Sigmoid colon (tissue), 4 donors: ENCODE data around the gene GARRE1.
"Not testable (repeated sequence)": the region's sequence is repeated elsewhere in the genome, so short reads cannot be mapped to it uniquely, and the experiment has no call there.

ENCODE experiments used
- CTCF ChIP-seq, 4 experiments: fragments of 450-650 bp in 3 of 4; fragments of 200-600 bp in 1 of 4; IDR thresholded peaks; one replicate each; pipeline ENCODE4 v1.5.1; 2016 to 2019; ENCODE audit warnings: antibody characterized with exemption in 4 of 4, mild to moderate bottlenecking in 3 of 4, moderate library complexity in 2 of 4
- EP300 ChIP-seq, 4 donors: sonication (generic); formaldehyde crosslinking; IDR thresholded peaks; one replicate each; pipeline ENCODE4 v1.6.1; 2017; ENCODE audit warnings: antibody characterized with exemption in 4 of 4
- POLR2A ChIP-seq, 2 donors: fragments of 450-650 bp; IDR thresholded peaks; one replicate each; pipeline ENCODE4 v1.6.1; 2016; ENCODE audit warnings: antibody characterized with exemption in 2 of 2, mild to moderate bottlenecking in 2 of 2, moderate library complexity in 2 of 2

GRCh38 chr19:34281444-34281843 is 27.1 kb downstream of the GARRE1 start:
- not testable (repeated sequence) for TF ChIP-seq CTCF, EP300, POLR2A (IDR thresholded peaks at IDR 0.05)
